GM23338 (cell line): ENCODE results near the gene PLSCR2. TPM values are rescaled to one million over a fixed set of nuclear protein-coding genes. Genes with fewer than 3 reads are reported as not detected.

Experiments
- ATAC-seq: fragments of 200-7000 bp; cut with Tn5 transposase; 3 replicates; pipeline ENCODE4 v1.9.1; 2020
- DNase-seq: peaks from one replicate; pipeline ENCODE4 v3.0.0-alpha.2; 2015; ENCODE audit warnings: low spot score
- H2AFZ ChIP-seq: fragments of 200-600 bp; sonication (generic); 2 replicates; pipeline ENCODE4 v1.8.0; 2016; ENCODE audit warnings: antibody characterized with exemption, mild to moderate bottlenecking, moderate library complexity
- H3F3A ChIP-seq: fragments of 200-600 bp; sonication (generic); replicated peaks from 2 replicates; pipeline ENCODE4 v1.8.0; 2017; ENCODE audit warnings: antibody characterized with exemption, mixed run types, low read depth
- H3K27ac ChIP-seq: fragments of 200-600 bp; sonication (generic); 2 replicates; pipeline ENCODE4 v1.6.1; 2016; ENCODE audit warnings: low read depth
- H3K27me3 ChIP-seq: fragments of 200-600 bp; sonication (generic); 2 replicates; pipeline ENCODE4 v1.8.0; 2016; ENCODE audit warnings: mild to moderate bottlenecking, mixed run types, moderate library complexity; ENCODE audit not compliant: insufficient read depth
- H3K36me3 ChIP-seq: fragments of 200-600 bp; sonication (generic); 2 replicates; pipeline ENCODE4 v1.8.0; 2016; ENCODE audit warnings: mild to moderate bottlenecking; ENCODE audit not compliant: insufficient read depth
- H3K4me1 ChIP-seq: fragments of 200-600 bp; sonication (generic); 2 replicates; pipeline ENCODE4 v1.8.0; 2016; ENCODE audit warnings: mild to moderate bottlenecking, moderate library complexity; ENCODE audit not compliant: insufficient read depth
- H3K4me2 ChIP-seq: fragments of 200-600 bp; sonication (generic); 2 replicates; pipeline ENCODE4 v1.7.1; 2017; ENCODE audit warnings: mixed run types
- H3K4me3 ChIP-seq: fragments of 200-600 bp; sonication (generic); 2 replicates; pipeline ENCODE4 v1.6.1; 2016; ENCODE audit warnings: mixed run types
- H3K79me2 ChIP-seq: fragments of 200-600 bp; sonication (generic); replicated peaks from 2 replicates; pipeline ENCODE4 v1.8.0; 2017; ENCODE audit warnings: mild to moderate bottlenecking; ENCODE audit not compliant: insufficient read depth
- H3K9me2 ChIP-seq: fragments of 200-600 bp; sonication (generic); 2 replicates; pipeline ENCODE4 v1.8.0; 2017; ENCODE audit not compliant: insufficient read depth
- H4K20me1 ChIP-seq: fragments of 200-600 bp; sonication (generic); replicated peaks from 2 replicates; pipeline ENCODE4 v1.8.0; 2017; ENCODE audit warnings: mild to moderate bottlenecking; ENCODE audit not compliant: insufficient read depth
- H3K27ac Mint-ChIP-seq: 2 replicates; pipeline ENCODE4 v1.8.0; 2020; ENCODE audit warnings: inconsistent platforms, mild to moderate bottlenecking, moderate library complexity, mixed read lengths
- H3K27me3 Mint-ChIP-seq: 3 replicates; pipeline ENCODE4 v1.8.0; 2022; ENCODE audit warnings: low read depth, mild to moderate bottlenecking, moderate library complexity, mixed read lengths, inconsistent platforms; ENCODE audit not compliant: insufficient read depth, poor library complexity
- H3K36me3 Mint-ChIP-seq: 3 replicates; pipeline ENCODE4 v1.8.0; 2021; ENCODE audit warnings: low read depth, mild to moderate bottlenecking, inconsistent platforms, moderate library complexity, mixed read lengths
- H3K4me1 Mint-ChIP-seq: 3 replicates; pipeline ENCODE4 v1.8.0; 2020; ENCODE audit warnings: mild to moderate bottlenecking, inconsistent platforms, mixed read lengths
- H3K4me3 Mint-ChIP-seq: 3 replicates; pipeline ENCODE4 v1.8.0; 2021; ENCODE audit warnings: moderate library complexity, mild to moderate bottlenecking, inconsistent platforms, mixed read lengths
- H3K9me3 Mint-ChIP-seq: 3 replicates; pipeline ENCODE4 v1.8.0; 2020; ENCODE audit warnings: moderate library complexity, mild to moderate bottlenecking, inconsistent platforms, mixed read lengths
- CTCF ChIP-seq, 2 experiments: fragments of 200-600 bp in 1 of 2; sonication (generic) in 1 of 2; conservative IDR thresholded peaks; 2 replicates each; pipeline versions ENCODE4 v1.5.1 to v1.6.1; 2016 to 2017; ENCODE audit warnings: antibody characterized with exemption in 2 of 2, low read depth in 2 of 2, mild to moderate bottlenecking in 2 of 2, moderate library complexity in 1 of 2
- ETS1 ChIP-seq: IDR thresholded peaks from 2 replicates; pipeline ENCODE4 v1.6.1; 2016; ENCODE audit warnings: antibody characterized with exemption
- EZH2phosphoT487 ChIP-seq: fragments of 200-600 bp; sonication (generic); IDR thresholded peaks from one replicate; pipeline ENCODE4 v1.8.1; 2018; ENCODE audit warnings: antibody characterized with exemption; ENCODE audit not compliant: unreplicated experiment
- NANOG ChIP-seq: IDR thresholded peaks from 2 replicates; pipeline ENCODE4 v1.6.1; 2016; ENCODE audit warnings: antibody characterized with exemption, borderline replicate concordance
- POLR2AphosphoS5 ChIP-seq: IDR thresholded peaks from 2 replicates; pipeline ENCODE4 v1.6.1; 2016; ENCODE audit warnings: antibody characterized with exemption, low read depth
- REST ChIP-seq: IDR thresholded peaks from one replicate; pipeline ENCODE4 v1.6.1; 2018; ENCODE audit warnings: antibody characterized with exemption; ENCODE audit not compliant: unreplicated experiment
- STAT1 ChIP-seq: IDR thresholded peaks from one replicate; pipeline ENCODE4 v1.6.1; 2016; ENCODE audit warnings: antibody characterized with exemption; ENCODE audit not compliant: unreplicated experiment
- ZNF114 ChIP-seq: fragments of 250-450 bp; sonication (Bioruptor Pico); IDR thresholded peaks from 2 replicates; pipeline ENCODE4 v1.5.0; 2020; ENCODE audit warnings: mild to moderate bottlenecking, moderate library complexity
- ZNF331 ChIP-seq: fragments of 250-450 bp; sonication (Bioruptor Pico); IDR thresholded peaks from 2 replicates; pipeline ENCODE4 v1.5.0; 2020; ENCODE audit warnings: low read depth, mild to moderate bottlenecking, moderate library complexity
- ZNF462 ChIP-seq: fragments of 250-450 bp; sonication (Bioruptor Pico); IDR thresholded peaks from 2 replicates; pipeline ENCODE4 v1.5.0; 2020; ENCODE audit warnings: mild to moderate bottlenecking, moderate library complexity
- polyA plus RNA-seq: library from polyadenylated mRNA; unstranded; fragments of >200 nt; fragmentation: Nextera tagmentation; extraction: Ambion mirVana; gene quantifications from 2 replicates; pipeline ENCODE4 v1.2.1, GENCODE V29; 2016
- total RNA-seq: library from RNA; depleted of rRNA; stranded (reverse); fragments of >200 nt; shearing (Covaris generic); gene quantifications from 2 replicates; pipeline ENCODE4 v1.2.3, GENCODE V29; 2014

PLSCR2 gene
- total and polyA plus RNA-seq, 2 experiments from 2014 or later, result 0.55 TPM; not detected in 1

- Histone ChIP-seq H3K27ac (no peak overlapping the region), H3F3A (no peaks in the 10 kb centered on the region), H3K79me2 (no peaks in the 10 kb centered on the region), H3K4me1 (0 out of 2 replicates have a peak, but pooled peaks cover 13% of the 10 kb centered on the region), H4K20me1 (no peaks in the 10 kb centered on the region), H3K4me2 (no peak overlapping the region), H3K36me3 (no peaks in the 10 kb centered on the region), H3K4me3 (no peak overlapping the region), H3K9me2 (no peaks in the 10 kb centered on the region), H2AFZ (no peak overlapping the region), H3K27me3 (no peaks in the 10 kb centered on the region)
- Mint-ChIP-seq H3K27me3 (peaks cover 8% of the 10 kb centered on the region), H3K36me3 (peaks cover 22% of the 10 kb centered on the region), H3K4me3 (no peak overlapping the region), H3K9me3 (peaks cover 21% of the 10 kb centered on the region), H3K27ac (no peak overlapping the region), H3K4me1 (peaks cover 16% of the 10 kb centered on the region)
- TF ChIP-seq NANOG (no peak), ETS1 (no peak), POLR2AphosphoS5 (no peak), ZNF462 (CRISPR knock-in tag) (no peak), STAT1 (no peak), ZNF114 (no peak), CTCF (conservative IDR thresholded peaks at IDR 0.05; ENCODE audit: low read depth in 2 of 2) (no peak), EZH2phosphoT487 (no peak), REST (no peak), ZNF331 (no peak)
- no peak for DNase-seq
- ATAC-seq, result no peak
These were observed 61.4 kb downstream of the PLSCR2 start for GRCh38 chr3:146407956-146408355.
